HepG2 (cell line): ENCODE measurements around the gene LYST. TPM values are rescaled to one million over a fixed set of nuclear protein-coding genes. Genes with fewer than 3 reads are reported as not detected.

ENCODE experiments used
- ARNT ChIP-seq: fragments of 450-650 bp; IDR thresholded peaks from 2 replicates; pipeline ENCODE4 v1.6.1; 2017
- ELF4 ChIP-seq: sonication (generic); formaldehyde crosslinking; IDR thresholded peaks from 2 replicates; pipeline ENCODE4 v1.5.0; 2020; ENCODE audit warnings: missing genetic modification reagents, mild to moderate bottlenecking, moderate library complexity, borderline replicate concordance
- KLF16 ChIP-seq, 2 experiments: sonication (generic) in 1 of 2; formaldehyde crosslinking in 1 of 2; IDR thresholded peaks; 2 replicates each; pipeline versions ENCODE4 v1.6.1 to v1.8.0; 2016 to 2023; ENCODE audit warnings: missing genetic modification reagents in 2 of 2, missing compliant biosample characterization in 1 of 2
- MAZ ChIP-seq, 2 experiments: sonication (generic) in 1 of 2; formaldehyde crosslinking in 1 of 2; IDR thresholded peaks; 2 replicates each; pipeline versions ENCODE4 v1.5.0 to v1.6.1; 2012 to 2020; ENCODE audit warnings: low read depth in 2 of 2, mild to moderate bottlenecking in 2 of 2, borderline replicate concordance in 1 of 2, improper control_type of control experiment in 1 of 2, low read length in 1 of 2, missing genetic modification reagents in 1 of 2, moderate library complexity in 1 of 2
- MIER2 ChIP-seq: IDR thresholded peaks from 2 replicates; pipeline ENCODE4 v1.6.1; 2016; ENCODE audit warnings: missing biosample characterization, missing genetic modification reagents
- NFATC3 ChIP-seq: sonication (generic); formaldehyde crosslinking; IDR thresholded peaks from 2 replicates; pipeline ENCODE4 v1.5.1; 2020; ENCODE audit warnings: mild to moderate bottlenecking, missing genetic modification reagents
- NFKBIZ ChIP-seq: IDR thresholded peaks from 2 replicates; pipeline ENCODE4 v1.6.1; 2018; ENCODE audit warnings: missing genetic modification reagents, missing compliant biosample characterization
- RFXAP ChIP-seq: sonication (generic); formaldehyde crosslinking; IDR thresholded peaks from 2 replicates; pipeline ENCODE4 v1.4.0; 2020; ENCODE audit warnings: missing genetic modification reagents, borderline replicate concordance
- SMAD3 ChIP-seq: sonication (generic); formaldehyde crosslinking; IDR thresholded peaks from 2 replicates; pipeline ENCODE4 v1.4.0; 2020; ENCODE audit warnings: missing genetic modification reagents
- SRSF4 ChIP-seq: fragments of 200-400 bp; formaldehyde crosslinking; IDR thresholded peaks from one replicate; pipeline ENCODE4 v1.6.1; 2018; ENCODE audit warnings: mild to moderate bottlenecking, low read depth, low read length, moderate library complexity; ENCODE audit not compliant: poor library complexity, severe bottlenecking
- U2AF2 ChIP-seq: fragments of 200-400 bp; formaldehyde crosslinking; IDR thresholded peaks from 2 replicates; pipeline ENCODE4 v1.6.1; 2017; ENCODE audit warnings: low read depth, mild to moderate bottlenecking, low read length
- ZNF296 ChIP-seq: sonication (generic); formaldehyde crosslinking; conservative IDR thresholded peaks from 2 replicates; pipeline ENCODE4 v1.5.0; 2020; ENCODE audit warnings: mild to moderate bottlenecking, missing genetic modification reagents
- ZNF317 ChIP-seq: sonication (generic); formaldehyde crosslinking; IDR thresholded peaks from 2 replicates; pipeline ENCODE4 v1.5.0; 2020; ENCODE audit warnings: mild to moderate bottlenecking, missing genetic modification reagents
- ZNF724P ChIP-seq: sonication (generic); formaldehyde crosslinking; IDR thresholded peaks from 2 replicates; pipeline ENCODE4 v1.8.0; 2022; ENCODE audit warnings: missing genetic modification reagents, borderline replicate concordance
- polyA plus RNA-seq, 8 experiments: library from polyadenylated mRNA; depleted of rRNA in 3 of 8; stranded (reverse) in 7 of 8; unstranded in 1 of 8; fragments of >200 nt; fragmentation: Illumina TruSeq in 4 of 8; extraction: Trizol in 4 of 8; gene quantifications; 2 replicates each; pipeline versions ENCODE4 v1.2.1 to v1.2.3, GENCODE V29; 2011 to 2016; ENCODE audit warnings: low read depth in 4 of 8, missing spikeins in 1 of 8, mixed read lengths in 1 of 8; ENCODE audit not compliant: insufficient read depth in 1 of 8
- total RNA-seq, 5 experiments: library from RNA; depleted of rRNA; stranded (reverse); fragments of >200 nt; fragmentation: Illumina TruSeq; extraction: Trizol; gene quantifications; 2 replicates each; pipeline ENCODE4 v1.2.3, GENCODE V29; 2016; ENCODE audit warnings: low read depth in 1 of 5
- TF ChIP-seq, protein P1 (sequence below), 2 experiments: sonication (generic) in 1 of 2; formaldehyde crosslinking in 1 of 2; IDR thresholded peaks; 2 replicates each; pipeline versions ENCODE4 v1.4.0 to v1.6.1; 2018 to 2020; ENCODE audit warnings: missing genetic modification reagents in 2 of 2, borderline replicate concordance in 1 of 2, low read depth in 1 of 2, mild to moderate bottlenecking in 1 of 2, missing biosample characterization in 1 of 2
- TF ChIP-seq, protein P2 (sequence below): sonication (generic); formaldehyde crosslinking; IDR thresholded peaks from 2 replicates; pipeline ENCODE4 v1.5.0; 2020; ENCODE audit warnings: mild to moderate bottlenecking, missing genetic modification reagents, borderline replicate concordance
- TF ChIP-seq, protein P3 (sequence below): sonication (generic); formaldehyde crosslinking; IDR thresholded peaks from 2 replicates; pipeline ENCODE4 v1.5.0; 2020; ENCODE audit warnings: missing genetic modification reagents, mild to moderate bottlenecking, borderline replicate concordance
- TF ChIP-seq, protein P4 (sequence below): sonication (generic); formaldehyde crosslinking; IDR thresholded peaks from 2 replicates; pipeline ENCODE4 v1.5.0; 2020; ENCODE audit warnings: missing genetic modification reagents, mild to moderate bottlenecking, borderline replicate concordance
- TF ChIP-seq, protein P5 (sequence below): sonication (generic); formaldehyde crosslinking; IDR thresholded peaks from 2 replicates; pipeline ENCODE4 v1.8.0; 2022; ENCODE audit warnings: low read depth, missing genetic modification reagents

LYST gene
- total and polyA plus RNA-seq, 2 of the 13 experiments (the other 11 are each of a cell fraction or from before 2014, with no cell fraction given): 0.91 to 2.5 TPM

DNA sequence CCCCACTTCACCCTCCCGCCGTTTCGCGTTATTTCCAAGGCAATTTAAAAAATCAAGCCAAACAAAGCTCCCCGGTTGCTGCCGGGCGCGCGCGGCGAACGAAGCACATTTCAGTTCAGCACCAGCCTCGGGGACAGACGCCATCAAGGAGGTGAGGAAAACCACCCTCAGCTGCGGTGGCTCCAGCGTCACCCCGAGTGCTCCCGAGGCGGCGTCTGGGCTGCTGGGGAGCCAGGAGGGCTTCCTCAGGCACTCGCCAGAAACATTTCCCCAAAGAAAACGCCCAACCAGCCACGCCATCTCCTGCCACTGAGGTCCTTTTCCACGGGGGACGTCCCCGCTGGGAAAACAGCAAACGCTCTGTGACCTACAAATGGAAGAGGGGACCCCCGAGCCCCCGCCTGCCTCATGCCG lies 217.7 kb downstream of the LYST start (continued):
- TF ChIP-seq, protein P1, sequence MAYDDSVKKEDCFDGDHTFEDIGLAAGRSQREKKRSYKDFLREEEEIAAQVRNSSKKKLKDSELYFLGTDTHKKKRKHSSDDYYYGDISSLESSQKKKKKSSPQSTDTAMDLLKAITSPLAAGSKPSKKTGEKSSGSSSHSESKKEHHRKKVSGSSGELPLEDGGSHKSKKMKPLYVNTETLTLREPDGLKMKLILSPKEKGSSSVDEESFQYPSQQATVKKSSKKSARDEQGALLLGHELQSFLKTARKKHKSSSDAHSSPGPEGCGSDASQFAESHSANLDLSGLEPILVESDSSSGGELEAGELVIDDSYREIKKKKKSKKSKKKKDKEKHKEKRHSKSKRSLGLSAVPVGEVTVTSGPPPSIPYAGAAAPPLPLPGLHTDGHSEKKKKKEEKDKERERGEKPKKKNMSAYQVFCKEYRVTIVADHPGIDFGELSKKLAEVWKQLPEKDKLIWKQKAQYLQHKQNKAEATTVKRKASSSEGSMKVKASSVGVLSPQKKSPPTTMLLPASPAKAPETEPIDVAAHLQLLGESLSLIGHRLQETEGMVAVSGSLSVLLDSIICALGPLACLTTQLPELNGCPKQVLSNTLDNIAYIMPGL (CRISPR knock-in tag; IDR thresholded peaks at IDR 0.05; ENCODE audit: borderline replicate concordance in 1 of 2, low read depth in 1 of 2): peak in 1 of 2 experiments; percentile 11; a peak in 2 of 4 replicates
- TF ChIP-seq ZNF296 (no peak), SRSF4 (no peak), ARNT (no peak), ZNF317 (no peak; the same call in 1 of the 2 replicates), NFKBIZ (CRISPR knock-in tag) (no peak), ZNF724P (CRISPR knock-in tag) (peak; percentile 35; the same call in 1 of the 2 replicates), RFXAP (CRISPR knock-in tag) (no peak; the same call in 1 of the 2 replicates), U2AF2 (no peak), MAZ (IDR thresholded peaks at IDR 0.05; ENCODE audit: borderline replicate concordance, low read depth, low read length) (no peak; the same call in 1 of the 2 replicates), MAZ (CRISPR knock-in tag; IDR thresholded peaks at IDR 0.05; ENCODE audit: low read depth) (peak; percentile 34; the same call in 1 of the 2 replicates), KLF16 (CRISPR knock-in tag; IDR thresholded peaks at IDR 0.05) (peak in 1 of 2 experiments; percentile 63; a peak in 1 of 4 replicates), SMAD3 (CRISPR knock-in tag) (peak; percentile 73; the same call in 1 of the 2 replicates), NFATC3 (CRISPR knock-in tag) (0 out of 2 replicates have a peak, but pooled peaks have one; percentile 16), ELF4 (CRISPR knock-in tag) (0 out of 2 replicates have a peak, but pooled peaks have one; percentile 36), MIER2 (CRISPR knock-in tag) (peak; percentile 92)
- TF ChIP-seq, protein P2, sequence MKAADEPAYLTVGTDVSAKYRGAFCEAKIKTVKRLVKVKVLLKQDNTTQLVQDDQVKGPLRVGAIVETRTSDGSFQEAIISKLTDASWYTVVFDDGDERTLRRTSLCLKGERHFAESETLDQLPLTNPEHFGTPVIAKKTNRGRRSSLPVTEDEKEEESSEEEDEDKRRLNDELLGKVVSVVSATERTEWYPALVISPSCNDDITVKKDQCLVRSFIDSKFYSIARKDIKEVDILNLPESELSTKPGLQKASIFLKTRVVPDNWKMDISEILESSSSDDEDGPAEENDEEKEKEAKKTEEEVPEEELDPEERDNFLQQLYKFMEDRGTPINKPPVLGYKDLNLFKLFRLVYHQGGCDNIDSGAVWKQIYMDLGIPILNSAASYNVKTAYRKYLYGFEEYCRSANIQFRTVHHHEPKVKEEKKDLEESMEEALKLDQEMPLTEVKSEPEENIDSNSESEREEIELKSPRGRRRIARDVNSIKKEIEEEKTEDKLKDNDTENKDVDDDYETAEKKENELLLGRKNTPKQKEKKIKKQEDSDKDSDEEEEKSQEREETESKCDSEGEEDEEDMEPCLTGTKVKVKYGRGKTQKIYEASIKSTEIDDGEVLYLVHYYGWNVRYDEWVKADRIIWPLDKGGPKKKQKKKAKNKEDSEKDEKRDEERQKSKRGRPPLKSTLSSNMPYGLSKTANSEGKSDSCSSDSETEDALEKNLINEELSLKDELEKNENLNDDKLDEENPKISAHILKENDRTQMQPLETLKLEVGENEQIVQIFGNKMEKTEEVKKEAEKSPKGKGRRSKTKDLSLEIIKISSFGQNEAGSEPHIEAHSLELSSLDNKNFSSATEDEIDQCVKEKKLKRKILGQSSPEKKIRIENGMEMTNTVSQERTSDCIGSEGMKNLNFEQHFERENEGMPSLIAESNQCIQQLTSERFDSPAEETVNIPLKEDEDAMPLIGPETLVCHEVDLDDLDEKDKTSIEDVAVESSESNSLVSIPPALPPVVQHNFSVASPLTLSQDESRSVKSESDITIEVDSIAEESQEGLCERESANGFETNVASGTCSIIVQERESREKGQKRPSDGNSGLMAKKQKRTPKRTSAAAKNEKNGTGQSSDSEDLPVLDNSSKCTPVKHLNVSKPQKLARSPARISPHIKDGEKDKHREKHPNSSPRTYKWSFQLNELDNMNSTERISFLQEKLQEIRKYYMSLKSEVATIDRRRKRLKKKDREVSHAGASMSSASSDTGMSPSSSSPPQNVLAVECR (CRISPR knock-in tag): peak; percentile 79
- TF ChIP-seq, protein P3, sequence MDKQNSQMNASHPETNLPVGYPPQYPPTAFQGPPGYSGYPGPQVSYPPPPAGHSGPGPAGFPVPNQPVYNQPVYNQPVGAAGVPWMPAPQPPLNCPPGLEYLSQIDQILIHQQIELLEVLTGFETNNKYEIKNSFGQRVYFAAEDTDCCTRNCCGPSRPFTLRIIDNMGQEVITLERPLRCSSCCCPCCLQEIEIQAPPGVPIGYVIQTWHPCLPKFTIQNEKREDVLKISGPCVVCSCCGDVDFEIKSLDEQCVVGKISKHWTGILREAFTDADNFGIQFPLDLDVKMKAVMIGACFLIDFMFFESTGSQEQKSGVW (CRISPR knock-in tag): no peak
- TF ChIP-seq, protein P4, sequence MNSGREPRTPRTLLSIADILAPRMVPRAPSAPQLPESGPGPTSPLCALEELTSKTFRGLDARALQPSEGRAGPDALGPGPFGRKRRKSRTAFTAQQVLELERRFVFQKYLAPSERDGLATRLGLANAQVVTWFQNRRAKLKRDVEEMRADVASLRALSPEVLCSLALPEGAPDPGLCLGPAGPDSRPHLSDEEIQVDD (CRISPR knock-in tag): no peak
- TF ChIP-seq, protein P5, sequence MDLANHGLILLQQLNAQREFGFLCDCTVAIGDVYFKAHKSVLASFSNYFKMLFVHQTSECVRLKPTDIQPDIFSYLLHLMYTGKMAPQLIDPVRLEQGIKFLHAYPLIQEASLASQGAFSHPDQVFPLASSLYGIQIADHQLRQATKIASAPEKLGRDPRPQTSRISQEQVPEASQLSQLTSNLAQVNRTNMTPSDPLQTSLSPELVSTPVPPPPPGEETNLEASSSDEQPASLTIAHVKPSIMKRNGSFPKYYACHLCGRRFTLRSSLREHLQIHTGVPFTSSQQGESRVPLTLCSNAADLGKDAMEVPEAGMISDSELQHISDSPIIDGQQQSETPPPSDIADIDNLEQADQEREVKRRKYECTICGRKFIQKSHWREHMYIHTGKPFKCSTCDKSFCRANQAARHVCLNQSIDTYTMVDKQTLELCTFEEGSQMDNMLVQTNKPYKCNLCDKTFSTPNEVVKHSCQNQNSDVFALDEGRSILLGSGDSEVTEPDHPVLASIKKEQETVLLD (CRISPR knock-in tag): peak; percentile 54; the same call in 1 of the 2 replicates
